CD14-positive monocyte (primary cell): Measurements from ENCODE around the gene PCAT6. TPM values are rescaled to one million over a fixed set of nuclear protein-coding genes. Genes with fewer than 3 reads are reported as not detected.

ENCODE experiments used
- DNase-seq, 3 donors: peaks; one replicate each; pipeline ENCODE4 v3.0.0-alpha.2; 2011 to 2022
- H2AFZ ChIP-seq: 2 replicates; pipeline ENCODE4 v1.6.0; 2012; ENCODE audit warnings: mild to moderate bottlenecking, low read depth, low read length, inconsistent platforms; ENCODE audit not compliant: insufficient read depth, poor library complexity, severe bottlenecking
- H3K27ac ChIP-seq, 2 donors: 1 replicate in 1 of 2; 2 replicates in 1 of 2; pipeline ENCODE4 v1.5.1; 2012 to 2013; ENCODE audit warnings: low read length in 2 of 2, control low read depth in 1 of 2, inconsistent platforms in 1 of 2, low read depth in 1 of 2, mild to moderate bottlenecking in 1 of 2
- H3K27me3 ChIP-seq, 2 donors: one replicate each; pipeline versions ENCODE4 v1.6.0 to v1.6.1; 2011 to 2013; ENCODE audit warnings: low read length in 2 of 2; ENCODE audit not compliant: control insufficient read depth in 2 of 2, insufficient read depth in 2 of 2
- H3K36me3 ChIP-seq, 2 donors: replicated peaks in 1 of 2; 1 replicate in 1 of 2; 2 replicates in 1 of 2; pipeline versions ENCODE4 v1.5.1 to v1.6.1; 2012 to 2013; ENCODE audit warnings: low read length in 2 of 2, control low read depth in 1 of 2, inconsistent platforms in 1 of 2, mild to moderate bottlenecking in 1 of 2; ENCODE audit not compliant: insufficient read depth in 2 of 2, control insufficient read depth in 1 of 2
- H3K4me1 ChIP-seq, 2 donors: 1 replicate in 1 of 2; 2 replicates in 1 of 2; pipeline versions ENCODE4 v1.5.1 to v1.6.1; 2012 to 2013; ENCODE audit warnings: low read length in 2 of 2, control low read depth in 1 of 2, inconsistent platforms in 1 of 2, mild to moderate bottlenecking in 1 of 2, moderate library complexity in 1 of 2; ENCODE audit not compliant: insufficient read depth in 2 of 2, control insufficient read depth in 1 of 2
- H3K4me2 ChIP-seq: replicated peaks from 2 replicates; pipeline ENCODE3; 2012; ENCODE audit warnings: low read length, moderate library complexity, mild to moderate bottlenecking; ENCODE audit not compliant: poor library complexity, severe bottlenecking; ENCODE audit errors: extremely low read depth
- H3K4me3 ChIP-seq, 3 experiments: fragments of 200-600 bp in 1 of 3; sonication (generic) in 1 of 3; replicated peaks in 1 of 3; 1 replicate in 2 of 3; 2 replicates in 1 of 3; pipeline ENCODE4 v1.5.1; 2011 to 2013; ENCODE audit warnings: low read length in 3 of 3, mild to moderate bottlenecking in 3 of 3, control low read depth in 2 of 3, low read depth in 2 of 3, inconsistent platforms in 1 of 3, moderate library complexity in 1 of 3
- H3K79me2 ChIP-seq: 2 replicates; pipeline ENCODE4 v1.6.0; 2012; ENCODE audit warnings: mild to moderate bottlenecking, control low read depth, inconsistent platforms, low read length, moderate library complexity; ENCODE audit not compliant: insufficient read depth
- H3K9ac ChIP-seq: 2 replicates; pipeline ENCODE4 v1.6.0; 2017; ENCODE audit warnings: low read length, mild to moderate bottlenecking; ENCODE audit not compliant: insufficient read depth, poor library complexity, severe bottlenecking
- H3K9me3 ChIP-seq, 2 donors: replicated peaks in 1 of 2; 1 replicate in 1 of 2; 2 replicates in 1 of 2; pipeline versions ENCODE4 v1.5.1 to v1.6.1; 2012 to 2013; ENCODE audit warnings: low read length in 2 of 2, control low read depth in 1 of 2; ENCODE audit not compliant: control insufficient read depth in 1 of 2, insufficient read depth in 1 of 2
- H4K20me1 ChIP-seq: 2 replicates; pipeline ENCODE4 v1.6.0; 2012; ENCODE audit warnings: mild to moderate bottlenecking, low read length, control low read depth, moderate library complexity; ENCODE audit not compliant: insufficient read depth
- H3K27ac Mint-ChIP-seq, 7 donors: one replicate each; pipeline ENCODE4 v1.8.0; 2020; ENCODE audit warnings: mild to moderate bottlenecking in 7 of 7, mixed read lengths in 7 of 7, moderate library complexity in 6 of 7, inconsistent platforms in 2 of 7
- H3K27me3 Mint-ChIP-seq, 3 donors: one replicate each; pipeline ENCODE4 v1.8.0; 2021 to 2022; ENCODE audit warnings: low read depth in 3 of 3, mild to moderate bottlenecking in 3 of 3, mixed read lengths in 3 of 3, moderate library complexity in 3 of 3, inconsistent platforms in 1 of 3
- H3K36me3 Mint-ChIP-seq, 2 donors: one replicate each; pipeline ENCODE4 v1.8.0; 2020; ENCODE audit warnings: mixed read lengths in 2 of 2, inconsistent platforms in 1 of 2, mild to moderate bottlenecking in 1 of 2
- H3K4me1 Mint-ChIP-seq: one replicate; pipeline ENCODE4 v1.8.0; 2020; ENCODE audit warnings: mild to moderate bottlenecking, mixed read lengths
- H3K4me3 Mint-ChIP-seq, 2 donors: one replicate each; pipeline ENCODE4 v1.8.0; 2020; ENCODE audit warnings: mild to moderate bottlenecking in 2 of 2, mixed read lengths in 2 of 2, moderate library complexity in 1 of 2
- H3K9me3 Mint-ChIP-seq, 7 donors: one replicate each; pipeline ENCODE4 v1.8.0; 2020 to 2022; ENCODE audit warnings: mixed read lengths in 7 of 7, mild to moderate bottlenecking in 6 of 7, moderate library complexity in 6 of 7, inconsistent platforms in 2 of 7
- WGBS: methylation state at CpG from one replicate; pipeline ENCODE4 v1.1.5; 2013; ENCODE audit warnings: missing lambda C conversion rate; ENCODE audit not compliant: insufficient coverage; 5-methylcytosine and 5-hydroxymethylcytosine counted together
- intact Hi-C, 2 donors: fragments of 100-400 bp; cut with micrococcal nuclease; formaldehyde crosslinking; loops; one replicate each; pipeline versions ENCODE4 v1.15.0 to v1.15.1; 2023
- polyA plus RNA-seq, 3 donors: library from polyadenylated mRNA; depleted of rRNA in 1 of 3; unstranded in 2 of 3; stranded (reverse) in 1 of 3; fragments of 300-500 nt in 2 of 3; fragments of >200 nt in 1 of 3; fragmentation: Illumina TruSeq in 2 of 3; gene quantifications; 1 replicate in 2 of 3; 2 replicates in 1 of 3; pipeline ENCODE4 v1.2.3, GENCODE V29; 2012 to 2021
- TF ChIP-seq, protein P1 (sequence below): fragments of 200-600 bp; IDR thresholded peaks from one replicate; pipeline ENCODE4 v1.8.0; 2022; ENCODE audit warnings: antibody characterized with exemption, mild to moderate bottlenecking

The PCAT6 gene
- polyA plus RNA-seq, 3 donors: 1.0 TPM; not detected in 2

DNA sequence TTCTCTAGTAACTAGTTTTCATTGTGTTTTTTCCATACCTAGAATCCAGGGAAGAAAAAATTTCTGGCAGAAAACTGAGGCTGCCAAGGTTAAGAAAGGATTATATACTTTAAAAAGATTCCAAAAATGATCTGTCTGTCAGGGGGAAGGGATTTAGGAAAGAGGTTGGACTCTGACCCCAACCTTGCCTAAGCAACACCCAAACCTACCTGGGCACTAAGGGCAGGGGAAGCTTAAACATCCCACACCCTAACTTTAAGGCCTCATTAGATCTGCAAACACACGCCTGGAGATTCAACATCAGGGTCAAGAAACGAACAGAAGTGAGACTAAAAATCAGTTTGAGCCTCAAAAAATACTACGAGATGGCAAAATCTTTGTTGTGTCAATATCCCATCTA is 22.0 kb upstream of the PCAT6 start:
- Histone ChIP-seq H3K4me2 (no peak overlapping the region), H3K36me3 (no peaks in the 10 kb centered on the region), H2AFZ (no peak overlapping the region), H3K27me3 (no peaks in the 10 kb centered on the region), H3K9ac (no peak overlapping the region), H3K79me2 (peaks cover 74% of the 10 kb centered on the region), H3K27ac (no peak overlapping the region), H3K4me1 (no peaks in the 10 kb centered on the region), H3K9me3 (no peaks in the 10 kb centered on the region), H3K4me3 (no peak overlapping the region), H4K20me1 (peaks cover 98% of the 10 kb centered on the region)
- peaks cover 5% of the 10 kb centered on the region for H3K4me1 Mint-ChIP-seq
- H3K27me3 Mint-ChIP-seq: no peaks in the 10 kb centered on the region
- no peak overlapping the region for H3K4me3 Mint-ChIP-seq
- intact Hi-C loops: no loop called here
- no CpG with 5 or more reads among the region's 3 CpGs for WGBS
- no peaks in the 10 kb centered on the region for H3K36me3 Mint-ChIP-seq
- H3K9me3 Mint-ChIP-seq: no peaks in the 10 kb centered on the region
- DNase-seq: no peak
- TF ChIP-seq, protein P1, sequence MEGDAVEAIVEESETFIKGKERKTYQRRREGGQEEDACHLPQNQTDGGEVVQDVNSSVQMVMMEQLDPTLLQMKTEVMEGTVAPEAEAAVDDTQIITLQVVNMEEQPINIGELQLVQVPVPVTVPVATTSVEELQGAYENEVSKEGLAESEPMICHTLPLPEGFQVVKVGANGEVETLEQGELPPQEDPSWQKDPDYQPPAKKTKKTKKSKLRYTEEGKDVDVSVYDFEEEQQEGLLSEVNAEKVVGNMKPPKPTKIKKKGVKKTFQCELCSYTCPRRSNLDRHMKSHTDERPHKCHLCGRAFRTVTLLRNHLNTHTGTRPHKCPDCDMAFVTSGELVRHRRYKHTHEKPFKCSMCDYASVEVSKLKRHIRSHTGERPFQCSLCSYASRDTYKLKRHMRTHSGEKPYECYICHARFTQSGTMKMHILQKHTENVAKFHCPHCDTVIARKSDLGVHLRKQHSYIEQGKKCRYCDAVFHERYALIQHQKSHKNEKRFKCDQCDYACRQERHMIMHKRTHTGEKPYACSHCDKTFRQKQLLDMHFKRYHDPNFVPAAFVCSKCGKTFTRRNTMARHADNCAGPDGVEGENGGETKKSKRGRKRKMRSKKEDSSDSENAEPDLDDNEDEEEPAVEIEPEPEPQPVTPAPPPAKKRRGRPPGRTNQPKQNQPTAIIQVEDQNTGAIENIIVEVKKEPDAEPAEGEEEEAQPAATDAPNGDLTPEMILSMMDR: no peak
- H3K27ac Mint-ChIP-seq: peak overlapping the region in 2 of 7 donors; percentile 7 to 43

DNA sequence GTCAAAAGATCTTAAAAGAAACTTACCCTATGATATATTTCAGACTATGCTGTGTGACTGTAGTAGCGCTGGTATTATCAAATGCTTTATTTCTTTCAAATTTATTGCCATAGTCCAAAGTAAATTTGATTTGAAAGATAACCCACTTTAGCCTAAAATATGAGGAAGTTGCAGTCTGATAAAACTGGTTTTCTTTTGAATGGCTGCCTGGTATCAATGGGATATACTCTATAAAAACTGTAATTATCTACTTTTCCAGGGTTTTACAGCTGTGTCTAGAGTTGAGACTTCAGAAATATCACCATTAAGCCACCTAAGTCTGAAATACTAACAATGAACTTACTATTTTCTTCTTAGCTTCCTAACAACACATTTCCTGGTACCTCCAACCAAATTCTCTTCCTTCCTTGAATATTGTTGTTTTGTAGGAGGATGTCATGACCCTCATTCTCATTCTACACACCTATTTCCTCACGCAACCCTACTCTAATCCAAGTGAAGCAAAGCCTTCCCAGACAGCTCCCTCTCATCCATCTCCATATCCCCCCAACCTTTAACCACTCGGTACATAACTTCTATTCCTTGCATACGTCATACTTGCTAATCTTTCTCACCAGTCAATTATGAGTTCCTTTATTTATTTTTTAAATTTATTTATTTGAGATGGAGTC is 19.5 kb upstream of the PCAT6 start:
- H3K36me3 ChIP-seq: no peaks in the 10 kb centered on the region
- TF ChIP-seq, protein P1: no peak
- H3K27ac Mint-ChIP-seq: peak overlapping the region in 2 of 7 donors; percentile 35 to 50
- H3K27me3 Mint-ChIP-seq: peaks cover 0 to 1% (median 0%) of the 10 kb centered on the region in 3 donors
- no peak overlapping the region for H3K4me3 ChIP-seq
- H3K9ac ChIP-seq: no peak overlapping the region
- no peaks in the 10 kb centered on the region for H3K36me3 Mint-ChIP-seq
- no peaks in the 10 kb centered on the region for H3K9me3 ChIP-seq
- DNase-seq: no peak
- no peak overlapping the region for H3K4me3 Mint-ChIP-seq
- peaks cover 91% of the 10 kb centered on the region for H4K20me1 ChIP-seq
- H3K27ac ChIP-seq: no peak overlapping the region
- no peaks in the 10 kb centered on the region for H3K4me1 ChIP-seq
- intact Hi-C loops: no loop called here
- H3K27me3 ChIP-seq: no peaks in the 10 kb centered on the region
- no peaks in the 10 kb centered on the region for H3K9me3 Mint-ChIP-seq
- peaks cover 8% of the 10 kb centered on the region for H3K4me1 Mint-ChIP-seq
- no CpG with 5 or more reads among the region's 4 CpGs for WGBS
- H2AFZ ChIP-seq: no peak overlapping the region
- peaks cover 67% of the 10 kb centered on the region for H3K79me2 ChIP-seq
- no peak overlapping the region for H3K4me2 ChIP-seq
